Heart right ventricle (tissue), 16 donors: ENCODE measurements around the gene U2AF1L4. TPM values are rescaled to one million over a fixed set of nuclear protein-coding genes. Genes with fewer than 3 reads are reported as not detected.
A peak's percentile ranks its signal among the peaks of the same experiment; 100 is the strongest.

Experiments
- ATAC-seq, 8 donors: fragments of 200-7000 bp; cut with Tn5 transposase; one replicate each; pipeline ENCODE4 v1.9.1; 2020; ENCODE audit warnings: mild to moderate bottlenecking in 8 of 8, moderate library complexity in 8 of 8, moderate number of reproducible peaks in 1 of 8
- DNase-seq, 2 donors: peaks; one replicate each; pipeline ENCODE4 v3.0.0-alpha.2; 2020
- H3K27ac ChIP-seq, 10 donors: fragments of 200-600 bp; sonication (generic) in 2 of 10; one replicate each; pipeline versions ENCODE4 v1.5.0 to v1.8.0; 2020 to 2022; ENCODE audit warnings: mild to moderate bottlenecking in 3 of 10
- H3K27me3 ChIP-seq, 7 donors: fragments of 200-600 bp; one replicate each; pipeline ENCODE4 v1.8.0; 2021 to 2022; ENCODE audit warnings: mild to moderate bottlenecking in 2 of 7
- H3K36me3 ChIP-seq, 9 donors: fragments of 200-600 bp; sonication (generic) in 1 of 9; one replicate each; pipeline versions ENCODE4 v1.5.0 to v1.8.0; 2020 to 2022; ENCODE audit warnings: mild to moderate bottlenecking in 2 of 9
- H3K4me1 ChIP-seq, 9 donors: fragments of 200-600 bp; sonication (generic) in 1 of 9; one replicate each; pipeline versions ENCODE4 v1.5.0 to v1.8.0; 2020 to 2022; ENCODE audit warnings: mild to moderate bottlenecking in 4 of 9
- H3K4me3 ChIP-seq, 10 donors: fragments of 200-600 bp; sonication (generic) in 2 of 10; one replicate each; pipeline versions ENCODE4 v1.5.0 to v1.8.0; 2020 to 2022; ENCODE audit warnings: mild to moderate bottlenecking in 7 of 10, moderate library complexity in 2 of 10
- H3K9me3 ChIP-seq, 11 donors: fragments of 200-600 bp in 10 of 11; sonication (generic) in 2 of 11; one replicate each; pipeline versions ENCODE4 v1.5.0 to v1.8.0; 2013 to 2022; ENCODE audit warnings: mild to moderate bottlenecking in 2 of 11, control low read depth in 1 of 11, moderate library complexity in 1 of 11
- CTCF ChIP-seq, 9 donors: fragments of 200-600 bp; sonication (generic) in 2 of 9; IDR thresholded peaks; one replicate each; pipeline versions ENCODE4 v1.5.0 to v1.8.0; 2021 to 2022; ENCODE audit warnings: antibody characterized with exemption in 9 of 9, mild to moderate bottlenecking in 5 of 9, moderate library complexity in 1 of 9
- WGBS, 2 donors: extraction: QIAGEN DNeasy Blood & Tissue Kit; methylation state at CpG; one replicate each; pipeline ENCODE4 v1.1.7; 2013; ENCODE audit warnings: inconsistent platforms in 1 of 2; 5-methylcytosine and 5-hydroxymethylcytosine counted together
- intact Hi-C, 10 donors: fragments of 100-400 bp; cut with DNase I; formaldehyde crosslinking; loops; one replicate each; pipeline versions ENCODE4 v1.11.1 to v1.14.2; 2022
- polyA plus RNA-seq, 2 donors: library from polyadenylated mRNA; stranded (reverse); fragments of 200-250 nt; gene quantifications; one replicate each; pipeline ENCODE4 v1.2.3, GENCODE V29; 2013
- total RNA-seq, 10 donors: library from RNA; stranded (reverse); fragmentation: NEBNext Ultra II Directional in 3 of 10; extraction: Animal tissue kit (Norgen Biotek cat#: 25700) in 3 of 10; gene quantifications; one replicate each; pipeline versions ENCODE4 v1.2.1 to v1.2.4, GENCODE V29; 2021 to 2023
- donor health status: Arrhythmogenic right ventricular cardiomyopathy.
- donor health status: ischemic (EF 13 %, LVEDD 7.1; RV severe dilation, severe dysfunction).
- donor health status: healthy with polysubstance abuse.
- donor health status: DM: no; HTN: yes; CAD: no.
- donor health status: DM: no; HTN: no; CAD: no.
- donor health status: ischemic (EF 25% LVEDD 6.9; RV normal size, moderate dysfunction).
- donor health status: ischemic (EF 25% LVEDD 5.7; RV mildly dilated, moderate dysfunction).
- donor health status: healthy.
- donor health status: DM: yes; HTN: yes; CAD: no.
- donor health status: Ischemic cardiomyopathy.
- donor health status: ischemic (EF 35%, LVEDD 5.7; RV mildly dilated, moderate dysfunction).
- donor health status: nonischemic (EF 11% LVEDD 7.7; RV severe dilation, severe dysfunction).
- donor health status: DM: yes; HTN: yes; CAD: no.
- donor health status: PGD.
- donor health status: ischemic (EF 29% LVEDD 5.4; RV normal size, mild dysfunction).
- donor health status: nonischemic (EF 23%, LVEDD 6.1; RV moderate dilation, normal function).

The U2AF1L4 gene
- total and polyA plus RNA-seq, 12 donors = 11.5 to 57.7 (median 20.3) TPM

DNA sequence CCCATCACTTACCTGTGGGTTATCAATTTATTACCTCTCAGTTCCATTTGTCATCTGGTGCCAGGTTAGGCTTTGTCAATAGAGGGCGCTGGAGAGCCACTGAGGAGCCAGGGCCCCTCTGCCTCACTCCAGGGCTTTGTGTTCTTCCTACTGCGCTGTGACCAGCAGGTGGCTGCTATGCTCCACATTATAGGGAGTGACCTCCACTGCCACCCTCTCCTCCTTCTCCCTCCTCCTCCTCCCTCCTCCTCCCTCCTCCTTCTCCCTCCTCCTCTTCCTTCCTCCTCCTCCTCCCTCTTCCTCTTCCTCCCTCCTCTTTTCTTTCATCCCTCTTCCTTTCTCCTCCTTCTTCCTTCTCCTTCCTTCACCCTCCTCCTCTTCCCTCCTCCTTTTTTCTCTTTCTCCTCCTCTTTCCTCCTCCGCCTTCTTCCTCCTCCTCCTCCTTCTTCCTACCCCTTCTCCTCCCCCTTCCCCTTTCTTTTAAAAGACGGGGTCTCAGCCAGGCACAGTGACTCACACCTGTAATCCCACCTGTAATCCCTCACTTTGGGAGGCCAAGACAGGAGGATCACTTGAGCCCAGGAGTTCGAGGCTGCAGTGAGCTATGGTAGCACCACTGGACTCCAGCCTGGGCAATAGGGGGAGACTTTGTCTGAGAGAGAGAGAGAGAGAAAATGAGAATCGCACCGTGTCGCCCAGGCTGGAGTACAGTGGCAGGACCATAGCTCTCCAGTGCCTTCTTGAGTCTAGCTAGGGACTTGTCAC, 51.2 kb downstream of the U2AF1L4 start:
- peak; percentile 93 to 99 (median 96) for TF ChIP-seq CTCF (IDR thresholded peaks at IDR 0.05)
- peak overlapping the region in 1 of 10 donors; percentile 41 for H3K27ac ChIP-seq
- intact Hi-C loops = loop anchor here in 9 of 10 donors (1.0 to 10.0 kb wide), 9 partner anchors 21 to 239 kb away; partner anchors contain the start of gene PRODH2 (in 2 of the 9)
- H3K36me3 ChIP-seq = no peaks in the 10 kb centered on the region
- no peaks in the 10 kb centered on the region for H3K9me3 ChIP-seq
- ATAC-seq (peak; percentile 97 to 100 (median 98)), DNase-seq (peak; percentile 81 to 88)
- peaks cover 0 to 4% (median 0%) of the 10 kb centered on the region in 9 donors for H3K4me1 ChIP-seq
- H3K4me3 ChIP-seq = no peak overlapping the region
- 31 to 38% methylated on average over 8 of the region's 8 CpGs for WGBS, 2 donors
- H3K27me3 ChIP-seq = peaks cover 0 to 6% (median 0%) of the 10 kb centered on the region in 7 donors

DNA sequence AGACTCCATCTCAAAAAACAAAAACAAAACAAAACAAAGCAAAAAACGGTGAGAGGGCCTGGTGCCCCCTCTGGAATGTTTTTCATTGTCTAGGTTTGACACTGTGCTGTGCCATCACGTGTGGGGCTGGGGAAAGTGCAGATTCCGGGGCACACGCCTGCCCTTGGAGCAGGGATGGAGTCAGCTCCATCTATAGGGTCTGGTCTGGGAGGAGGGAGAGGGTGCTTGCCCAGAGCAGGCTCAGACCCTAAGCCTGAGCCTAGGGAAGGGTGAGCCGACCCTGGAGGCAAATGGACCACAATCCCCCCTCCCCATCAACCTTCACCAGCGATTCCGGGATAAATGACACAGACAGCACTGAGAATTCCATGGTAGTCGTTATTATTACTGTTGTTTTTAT, 51.8 kb downstream of the U2AF1L4 start:
- peaks cover 0 to 9% (median 0%) of the 10 kb centered on the region in 7 donors for H3K27me3 ChIP-seq
- H3K36me3 ChIP-seq = no peaks in the 10 kb centered on the region
- no peak for TF ChIP-seq CTCF (IDR thresholded peaks at IDR 0.05)
- no peaks in the 10 kb centered on the region for H3K9me3 ChIP-seq
- intact Hi-C loops = loop anchor here in 7 of 10 donors (1.0 to 10.0 kb wide), 6 partner anchors 23 to 239 kb away; partner anchors contain the start of gene PRODH2 (in 2 of the 7)
- no peak overlapping the region for H3K27ac ChIP-seq
- no peak overlapping the region for H3K4me3 ChIP-seq
- DNase-seq (no peak), ATAC-seq (peak in 6 of 8 donors; percentile 12 to 66 (median 20))
- 15 to 17% methylated on average over 8 of the region's 8 CpGs for WGBS, 2 donors
- H3K4me1 ChIP-seq = peaks cover 0 to 4% (median 0%) of the 10 kb centered on the region in 9 donors

Other genes with a start within 250 kb of the U2AF1L4 start
- 10 to 100 TPM in 3 of 10 donors, 1 to 10 TPM in 7; 2.0 to 15.7 (median 7.6) TPM for gene DMKN, start 231.8 kb downstream of the U2AF1L4 start, total RNA-seq
- gene DMKN, start 231.8 kb downstream of the U2AF1L4 start, polyA plus RNA-seq = 10 to 100 TPM in 1 of 2 donors, 1 to 10 TPM in 1; 7.8 to 32.2 TPM
- not detected for gene SBSN, start 217.1 kb downstream of the U2AF1L4 start, total RNA-seq
- under 1 TPM in 1 of 2 donors, not detected in 1; 0.20 TPM for gene SBSN, start 217.1 kb downstream of the U2AF1L4 start, polyA plus RNA-seq
- gene GAPDHS, start 212.0 kb downstream of the U2AF1L4 start, total RNA-seq = not detected
- not detected for gene GAPDHS, start 212.0 kb downstream of the U2AF1L4 start, polyA plus RNA-seq
- gene TMEM147, start 199.8 kb downstream of the U2AF1L4 start, total RNA-seq = 100 to 1,000 TPM in 3 of 10 donors, 10 to 100 TPM in 7; 62.8 to 103 (median 74.7) TPM
- 100 to 1,000 TPM in 1 of 2 donors, 10 to 100 TPM in 1; 78.0 to 229 TPM for gene TMEM147, start 199.8 kb downstream of the U2AF1L4 start, polyA plus RNA-seq
- gene ATP4A, start 181.8 kb downstream of the U2AF1L4 start, total RNA-seq = not detected
- gene ATP4A, start 181.8 kb downstream of the U2AF1L4 start, polyA plus RNA-seq = not detected
- gene PMIS2, start 159.2 kb downstream of the U2AF1L4 start, total RNA-seq = not detected
- gene PMIS2, start 159.2 kb downstream of the U2AF1L4 start, polyA plus RNA-seq = not detected
- gene HAUS5, start 132.7 kb downstream of the U2AF1L4 start, total RNA-seq = 1 to 10 TPM; 3.2 to 9.3 (median 4.7) TPM
- 10 to 100 TPM in 1 of 2 donors, 1 to 10 TPM in 1; 4.3 to 14.1 TPM for gene HAUS5, start 132.7 kb downstream of the U2AF1L4 start, polyA plus RNA-seq
- 10 to 100 TPM; 43.5 to 57.8 (median 53.2) TPM for gene RBM42, start 116.4 kb downstream of the U2AF1L4 start, total RNA-seq
- gene RBM42, start 116.4 kb downstream of the U2AF1L4 start, polyA plus RNA-seq = 10 to 100 TPM; 76.3 to 93.1 TPM
- under 1 TPM in 4 of 10 donors, not detected in 6; 0.26 to 0.55 (median 0.28) TPM for gene ETV2, start 103.7 kb downstream of the U2AF1L4 start, total RNA-seq
- 1 to 10 TPM in 1 of 2 donors, under 1 TPM in 1; 0.59 to 1.5 TPM for gene ETV2, start 103.7 kb downstream of the U2AF1L4 start, polyA plus RNA-seq
- gene COX6B1, start 97.1 kb downstream of the U2AF1L4 start, total RNA-seq = 1,000 to 10,000 TPM; 1,085 to 1,585 (median 1,381) TPM
- 1,000 to 10,000 TPM; 2,189 to 5,346 TPM for gene COX6B1, start 97.1 kb downstream of the U2AF1L4 start, polyA plus RNA-seq
- gene UPK1A, start 78.9 kb downstream of the U2AF1L4 start, total RNA-seq = under 1 TPM in 1 of 10 donors, not detected in 9; 0.38 TPM
- gene UPK1A, start 78.9 kb downstream of the U2AF1L4 start, polyA plus RNA-seq = under 1 TPM in 1 of 2 donors, not detected in 1; 0.03 TPM
- gene ZBTB32, start 40.9 kb downstream of the U2AF1L4 start, total RNA-seq = under 1 TPM in 1 of 10 donors, not detected in 9; 0.12 TPM
- gene ZBTB32, start 40.9 kb downstream of the U2AF1L4 start, polyA plus RNA-seq = under 1 TPM in 1 of 2 donors, not detected in 1; 0.03 TPM
- gene KMT2B, start 27.4 kb downstream of the U2AF1L4 start, total RNA-seq = 10 to 100 TPM; 10.8 to 19.2 (median 14.6) TPM
- 10 to 100 TPM; 15.0 to 28.7 TPM for gene KMT2B, start 27.4 kb downstream of the U2AF1L4 start, polyA plus RNA-seq
- 10 to 100 TPM in 1 of 10 donors, 1 to 10 TPM in 9; 1.1 to 17.1 (median 2.3) TPM for gene IGFLR1, start 3.0 kb downstream of the U2AF1L4 start, total RNA-seq
- 10 to 100 TPM in 1 of 2 donors, 1 to 10 TPM in 1; 6.6 to 13.3 TPM for gene IGFLR1, start 3.0 kb downstream of the U2AF1L4 start, polyA plus RNA-seq
- 10 to 100 TPM; 34.8 to 70.7 (median 44.9) TPM for gene PSENEN, start 233 bp upstream of the U2AF1L4 start, total RNA-seq
- 100 to 1,000 TPM in 1 of 2 donors, 10 to 100 TPM in 1; 69.3 to 149 TPM for gene PSENEN, start 233 bp upstream of the U2AF1L4 start, polyA plus RNA-seq
- 1 to 10 TPM; 4.0 to 9.3 (median 4.8) TPM for gene LIN37, start 3.2 kb upstream of the U2AF1L4 start, total RNA-seq
- 10 to 100 TPM; 25.2 to 29.4 TPM for gene LIN37, start 3.2 kb upstream of the U2AF1L4 start, polyA plus RNA-seq
- 1,000 to 10,000 TPM in 5 of 10 donors, 100 to 1,000 TPM in 5; 448 to 1,269 (median 1,031) TPM for gene HSPB6, start 11.6 kb upstream of the U2AF1L4 start, total RNA-seq
- gene HSPB6, start 11.6 kb upstream of the U2AF1L4 start, polyA plus RNA-seq = 100 to 1,000 TPM; 387 to 822 TPM
- 10 to 100 TPM in 5 of 10 donors, 1 to 10 TPM in 5; 7.0 to 14.7 (median 9.7) TPM for gene PROSER3, start 12.8 kb upstream of the U2AF1L4 start, total RNA-seq
- gene PROSER3, start 12.8 kb upstream of the U2AF1L4 start, polyA plus RNA-seq = 1 to 10 TPM; 5.5 to 9.7 TPM
- 1 to 10 TPM; 1.3 to 9.5 (median 5.6) TPM for gene ARHGAP33, start 30.1 kb upstream of the U2AF1L4 start, total RNA-seq
- gene ARHGAP33, start 30.1 kb upstream of the U2AF1L4 start, polyA plus RNA-seq = 10 to 100 TPM in 1 of 2 donors, 1 to 10 TPM in 1; 2.2 to 10.1 TPM
- not detected for gene PRODH2, start 67.4 kb upstream of the U2AF1L4 start, total RNA-seq
- gene PRODH2, start 67.4 kb upstream of the U2AF1L4 start, polyA plus RNA-seq = not detected
- gene NPHS1, start 107.1 kb upstream of the U2AF1L4 start, total RNA-seq = under 1 TPM in 2 of 10 donors, not detected in 8; 0.07 to 0.12 TPM
- not detected for gene NPHS1, start 107.1 kb upstream of the U2AF1L4 start, polyA plus RNA-seq
- gene KIRREL2, start 111.5 kb upstream of the U2AF1L4 start, total RNA-seq = under 1 TPM in 2 of 10 donors, not detected in 8; 0.12 to 0.35 TPM
- not detected for gene KIRREL2, start 111.5 kb upstream of the U2AF1L4 start, polyA plus RNA-seq
- 10 to 100 TPM; 13.6 to 63.5 (median 26.0) TPM for gene APLP1, start 123.2 kb upstream of the U2AF1L4 start, total RNA-seq
- 10 to 100 TPM in 1 of 2 donors, 1 to 10 TPM in 1; 2.7 to 24.2 TPM for gene APLP1, start 123.2 kb upstream of the U2AF1L4 start, polyA plus RNA-seq
- gene NFKBID, start 155.1 kb upstream of the U2AF1L4 start, total RNA-seq = 1 to 10 TPM in 9 of 10 donors, under 1 TPM in 1; 0.66 to 7.8 (median 3.7) TPM
- 1 to 10 TPM; 2.3 to 4.8 TPM for gene NFKBID, start 155.1 kb upstream of the U2AF1L4 start, polyA plus RNA-seq
- 10 to 100 TPM in 1 of 10 donors, 1 to 10 TPM in 9; 1.7 to 22.8 (median 4.5) TPM for gene HCST, start 157.1 kb upstream of the U2AF1L4 start, total RNA-seq
- 10 to 100 TPM; 10.6 to 17.6 TPM for gene HCST, start 157.1 kb upstream of the U2AF1L4 start, polyA plus RNA-seq
- gene TYROBP, start 162.9 kb upstream of the U2AF1L4 start, total RNA-seq = 100 to 1,000 TPM in 1 of 10 donors, 10 to 100 TPM in 6, 1 to 10 TPM in 3; 8.4 to 122 (median 18.2) TPM
- 10 to 100 TPM; 23.9 to 60.9 TPM for gene TYROBP, start 162.9 kb upstream of the U2AF1L4 start, polyA plus RNA-seq
- 1 to 10 TPM; 3.4 to 9.6 (median 5.8) TPM for gene LRFN3, start 191.0 kb upstream of the U2AF1L4 start, total RNA-seq
- gene LRFN3, start 191.0 kb upstream of the U2AF1L4 start, polyA plus RNA-seq = 1 to 10 TPM; 3.7 to 8.2 TPM
- gene SDHAF1, start 249.8 kb upstream of the U2AF1L4 start, total RNA-seq = 10 to 100 TPM in 5 of 10 donors, 1 to 10 TPM in 5; 7.3 to 13.4 (median 10.2) TPM
- gene SDHAF1, start 249.8 kb upstream of the U2AF1L4 start, polyA plus RNA-seq = 10 to 100 TPM in 1 of 2 donors, 1 to 10 TPM in 1; 7.7 to 26.6 TPM